GM21381 (cell line): ENCODE measurements around the gene AMER3.

Experiments
- ATAC-seq: cut with Tn5 transposase; IDR thresholded peaks from one replicate; pipeline ENCODE4 v1.9.1; 2021; ENCODE audit warnings: mild to moderate bottlenecking, moderate library complexity; ENCODE audit not compliant: unreplicated experiment

AMER3 gene

DNA sequence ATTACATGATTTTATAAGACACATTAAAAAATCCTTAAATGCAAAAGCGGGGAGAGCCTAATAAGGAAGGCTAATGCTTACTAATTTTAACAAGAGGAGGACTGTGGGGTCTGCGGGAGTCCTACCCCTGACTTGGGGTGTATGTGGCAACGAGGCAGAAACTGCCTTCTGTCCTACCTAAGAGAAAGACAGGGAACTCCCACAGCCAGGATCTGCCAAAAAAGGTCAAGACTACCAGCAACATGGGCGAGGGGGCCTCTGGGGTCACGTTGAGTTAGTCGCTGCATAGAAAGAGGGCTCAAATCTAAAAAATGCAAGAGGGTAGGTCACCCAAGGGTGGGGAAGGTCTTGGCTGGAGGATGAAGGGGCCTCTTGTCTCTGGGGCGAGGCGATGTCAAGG, 529 bp upstream of the AMER3 start:
- ATAC-seq = no peak

DNA sequence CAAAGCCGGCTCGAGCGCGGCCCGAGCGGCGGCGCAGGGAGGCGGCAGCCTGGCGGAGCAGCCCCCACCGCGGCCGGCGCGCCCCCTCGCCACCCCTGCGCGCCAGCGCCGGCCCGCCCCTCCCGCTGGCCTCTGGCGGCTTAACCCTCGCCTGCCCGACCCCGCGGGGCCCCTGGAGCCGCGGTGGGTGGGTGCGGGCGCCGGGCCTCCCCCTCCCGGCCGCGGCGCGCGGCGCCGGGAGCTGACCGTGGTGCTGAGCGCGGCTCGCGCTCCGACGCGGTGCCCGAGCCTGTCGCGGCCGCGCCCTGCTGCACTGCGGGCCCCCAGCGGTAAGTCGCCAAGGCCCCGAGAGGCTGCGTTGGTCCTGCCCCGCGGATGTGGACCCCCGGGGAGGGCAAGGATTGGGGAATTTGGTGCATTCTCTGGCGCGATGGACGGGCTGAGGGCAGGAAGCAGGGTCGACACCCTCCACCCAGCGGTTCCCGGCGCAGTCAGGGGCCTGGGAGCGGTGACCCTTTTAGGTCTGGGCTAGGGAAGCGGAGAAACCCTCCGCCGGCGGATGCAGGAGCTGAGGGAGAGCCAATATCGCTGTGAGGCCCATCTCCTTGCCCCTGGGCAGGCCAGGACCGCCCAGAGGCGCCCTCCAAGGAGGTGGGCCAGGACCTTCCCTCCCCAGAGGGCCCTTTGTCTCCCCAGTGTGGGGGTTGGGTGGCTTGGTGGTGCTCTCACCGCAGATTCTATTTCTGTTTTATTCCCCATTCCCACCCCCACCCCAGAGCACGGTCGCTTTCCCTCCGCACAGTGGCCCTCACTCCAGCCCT, 923 bp downstream of the AMER3 start:
- ATAC-seq = no peak

DNA sequence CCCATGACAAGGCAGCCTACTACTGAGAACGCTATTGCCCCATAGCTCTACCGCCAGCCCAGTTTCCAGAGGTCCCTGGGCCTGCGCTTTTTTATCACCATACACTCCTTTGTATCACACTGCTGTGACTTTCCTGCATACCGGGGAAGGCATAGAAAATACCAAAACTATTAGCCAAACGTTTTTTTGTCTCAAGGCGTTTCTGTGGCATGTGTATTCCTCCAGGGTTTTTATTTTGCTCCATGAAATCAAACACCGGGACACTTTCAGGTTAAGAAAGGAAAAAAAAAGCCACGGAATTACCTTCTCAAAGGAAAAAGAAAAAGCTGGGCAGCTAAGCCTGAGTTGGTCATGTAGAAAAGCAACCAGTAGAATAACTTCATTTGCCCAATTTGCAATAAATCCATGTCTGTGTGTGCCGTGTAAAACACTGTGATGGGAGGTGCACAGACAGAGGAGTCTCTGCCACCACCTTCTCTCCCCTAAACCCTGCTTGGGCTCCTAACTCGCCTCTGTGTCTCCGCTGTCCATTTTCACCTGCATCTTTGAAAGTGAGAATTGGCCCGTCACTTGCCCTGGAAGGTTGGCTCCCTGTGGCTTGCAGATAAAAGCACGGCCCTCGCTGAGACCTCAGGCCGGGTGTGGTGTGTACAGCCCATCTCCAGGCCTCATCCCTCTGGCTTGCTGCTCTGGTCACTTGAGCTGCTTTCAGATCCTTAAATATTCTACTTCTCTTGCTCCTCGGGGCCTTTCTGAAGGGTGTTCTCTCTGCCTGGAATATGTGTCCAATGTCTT, 1.7 kb downstream of the AMER3 start:
- ATAC-seq = no peak

DNA sequence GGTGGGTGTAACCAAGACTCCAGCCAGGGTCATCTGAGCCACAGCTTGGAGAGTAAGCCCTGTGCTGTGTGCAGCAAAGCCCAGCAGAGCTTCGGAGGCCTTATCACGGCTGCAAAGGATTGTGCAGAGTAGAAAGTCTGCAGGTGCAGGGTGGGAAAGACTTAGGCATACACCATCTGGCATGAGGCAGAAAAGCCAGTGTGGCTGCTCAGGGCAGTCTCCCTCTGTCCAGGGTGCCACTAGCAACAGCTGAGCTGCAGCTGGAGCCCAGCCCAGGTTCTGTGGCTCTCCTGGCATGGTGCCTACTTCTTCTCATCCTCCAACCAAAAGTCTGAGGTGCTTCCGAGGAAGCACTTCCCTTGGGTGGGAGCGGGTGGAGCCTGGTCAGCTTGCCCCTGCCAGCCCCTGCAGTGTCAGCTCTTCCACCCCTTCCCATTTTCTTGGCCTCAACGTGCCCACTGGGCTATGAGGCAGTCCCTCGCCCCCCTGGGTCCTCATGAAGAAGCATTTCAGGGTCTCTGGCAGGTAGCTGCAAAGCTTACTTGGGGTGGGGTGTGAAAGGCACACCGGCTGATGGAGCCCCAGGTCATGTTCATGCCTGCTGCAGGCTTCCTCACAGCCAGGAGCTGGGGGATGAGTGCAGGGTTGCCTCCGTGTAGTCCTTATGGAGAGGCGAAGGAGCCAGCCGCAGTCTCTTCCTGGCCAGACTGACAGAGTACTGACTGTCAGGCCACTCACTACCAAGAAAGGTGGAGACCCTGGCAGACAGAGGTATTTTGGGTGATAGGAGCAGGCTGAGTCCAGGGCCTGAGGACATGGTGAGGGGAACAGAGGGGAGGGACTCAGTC, 4.8 kb downstream of the AMER3 start:
- no peak for ATAC-seq

- ATAC-seq = no peak
Observed at GRCh38 chr2:130760754-130761751, 5.7 kb downstream of the AMER3 start.

DNA sequence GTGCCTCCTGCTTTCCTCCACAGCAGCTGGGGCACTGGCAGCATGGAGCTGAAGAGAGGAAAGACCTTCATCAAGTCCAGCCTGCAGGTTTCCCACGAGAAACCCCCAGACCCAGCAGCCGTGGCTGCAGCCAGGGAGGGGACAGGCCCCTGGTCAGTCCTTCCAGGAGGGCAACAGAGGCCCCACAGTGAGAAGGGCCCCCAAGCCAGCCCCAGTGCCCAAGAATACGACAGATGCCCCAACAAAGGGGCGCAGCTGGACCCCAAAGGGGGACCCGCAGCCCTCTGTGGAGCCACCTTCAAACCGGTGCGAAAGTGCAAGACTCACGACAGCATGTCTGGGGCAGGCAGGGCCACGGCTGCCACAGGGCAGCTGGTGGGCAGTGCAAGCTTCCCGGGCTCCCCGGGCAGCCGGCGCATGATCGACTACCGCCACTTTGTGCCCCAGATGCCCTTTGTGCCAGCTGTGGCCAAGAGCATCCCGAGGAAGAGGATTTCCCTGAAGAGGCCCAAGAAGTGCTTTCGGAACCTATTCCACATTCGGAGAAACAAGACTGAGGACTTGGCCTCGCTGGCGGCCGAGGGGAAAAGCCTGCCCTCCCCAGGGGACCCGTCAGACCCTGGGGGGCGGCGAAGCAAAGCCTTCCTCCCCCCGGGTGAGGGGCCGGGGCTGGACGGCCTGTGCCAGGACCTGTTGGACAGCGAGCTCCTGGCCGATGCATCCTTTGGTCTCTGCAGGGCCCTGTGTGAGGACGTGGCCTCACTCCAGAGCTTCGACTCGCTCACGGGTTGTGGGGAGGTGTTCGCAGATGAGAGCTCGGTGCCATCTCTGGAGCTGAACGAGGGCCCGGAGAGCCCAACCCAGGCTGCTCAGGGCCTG, 6.9 kb downstream of the AMER3 start:
- no peak for ATAC-seq

GRCh38 chr2:130762910-130763385, 7.6 kb downstream of the AMER3 start:
- ATAC-seq = no peak

DNA sequence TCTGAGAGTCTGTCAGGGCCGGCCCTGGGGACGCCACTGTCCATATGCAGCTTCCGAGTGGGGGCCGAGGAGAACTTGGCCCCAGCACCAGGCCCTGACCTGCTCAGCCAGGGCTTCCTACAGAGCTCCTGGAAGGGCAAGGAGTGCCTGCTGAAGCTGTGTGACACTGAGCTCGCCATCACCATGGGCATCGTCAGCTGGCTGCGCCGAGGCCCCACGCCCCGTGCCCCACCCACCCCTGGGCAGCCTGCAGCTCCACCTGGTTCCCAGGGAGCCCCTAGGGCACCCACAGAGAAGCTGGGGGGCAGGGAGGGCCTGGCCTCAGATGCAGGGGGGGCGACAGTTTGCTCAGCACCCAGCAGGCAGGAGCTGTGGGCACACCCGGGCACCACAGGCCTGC, 8.1 kb downstream of the AMER3 start:
- no peak for ATAC-seq

- ATAC-seq = no peak
Observed at GRCh38 chr2:130764035-130764820, 8.9 kb downstream of the AMER3 start.

DNA sequence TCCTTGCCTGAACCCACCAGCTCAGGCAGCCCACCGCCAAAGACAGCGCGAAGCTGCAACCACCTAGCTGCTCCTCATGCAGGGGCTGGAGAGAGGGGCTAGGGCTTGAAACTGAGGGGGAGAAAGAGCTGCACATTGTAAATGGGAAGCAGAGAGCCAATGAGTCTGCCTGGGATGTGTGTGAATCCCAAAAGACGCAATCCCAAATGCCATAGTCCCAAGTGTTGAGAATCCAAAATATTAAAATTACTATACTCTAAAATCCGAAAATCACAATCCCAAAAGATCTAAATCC, 9.4 kb downstream of the AMER3 start:
- no peak for ATAC-seq

DNA sequence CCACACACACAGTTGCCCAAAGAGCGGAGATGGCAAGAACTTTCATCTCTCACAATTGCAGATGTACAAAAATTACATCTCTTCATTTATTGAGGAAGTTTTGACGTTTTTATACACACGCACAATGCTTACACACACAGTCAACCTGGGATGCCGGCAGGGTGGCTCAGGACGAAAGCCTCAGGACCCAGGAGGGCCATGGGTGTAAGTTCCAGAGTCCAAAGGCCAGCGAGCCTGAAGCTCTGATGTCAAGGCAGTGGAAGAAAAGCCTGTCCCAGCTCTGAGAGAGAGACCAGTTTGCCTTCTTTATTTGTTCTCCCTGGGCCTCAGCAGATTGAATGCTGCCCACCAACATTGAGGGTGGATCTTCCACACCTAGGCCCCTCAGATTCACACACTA, 10.1 kb downstream of the AMER3 start:
- no peak for ATAC-seq

- ATAC-seq = no peak
Observed at GRCh38 chr2:130766037-130766436, 10.7 kb downstream of the AMER3 start.

- ATAC-seq = no peak
Observed at GRCh38 chr2:130766711-130767407, 11.5 kb downstream of the AMER3 start.

DNA sequence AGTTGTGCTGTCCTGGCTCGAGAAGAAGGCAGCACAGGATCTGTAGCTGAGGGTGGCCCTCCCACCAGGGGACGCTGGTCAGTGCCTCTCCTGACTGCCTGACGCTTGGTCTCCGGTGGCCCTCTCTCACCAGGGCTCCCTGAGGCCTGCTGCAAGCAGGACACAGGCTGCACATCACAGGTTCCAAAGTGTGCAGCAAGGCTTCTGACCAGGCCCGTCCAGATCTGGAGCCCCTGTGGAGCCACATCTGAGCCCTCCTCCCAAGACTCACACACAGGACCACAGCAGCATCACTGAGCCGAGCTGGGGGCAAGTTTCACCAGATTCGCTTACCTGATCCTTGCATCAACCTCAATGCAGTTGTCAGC, 12.1 kb downstream of the AMER3 start:
- ATAC-seq = no peak

DNA sequence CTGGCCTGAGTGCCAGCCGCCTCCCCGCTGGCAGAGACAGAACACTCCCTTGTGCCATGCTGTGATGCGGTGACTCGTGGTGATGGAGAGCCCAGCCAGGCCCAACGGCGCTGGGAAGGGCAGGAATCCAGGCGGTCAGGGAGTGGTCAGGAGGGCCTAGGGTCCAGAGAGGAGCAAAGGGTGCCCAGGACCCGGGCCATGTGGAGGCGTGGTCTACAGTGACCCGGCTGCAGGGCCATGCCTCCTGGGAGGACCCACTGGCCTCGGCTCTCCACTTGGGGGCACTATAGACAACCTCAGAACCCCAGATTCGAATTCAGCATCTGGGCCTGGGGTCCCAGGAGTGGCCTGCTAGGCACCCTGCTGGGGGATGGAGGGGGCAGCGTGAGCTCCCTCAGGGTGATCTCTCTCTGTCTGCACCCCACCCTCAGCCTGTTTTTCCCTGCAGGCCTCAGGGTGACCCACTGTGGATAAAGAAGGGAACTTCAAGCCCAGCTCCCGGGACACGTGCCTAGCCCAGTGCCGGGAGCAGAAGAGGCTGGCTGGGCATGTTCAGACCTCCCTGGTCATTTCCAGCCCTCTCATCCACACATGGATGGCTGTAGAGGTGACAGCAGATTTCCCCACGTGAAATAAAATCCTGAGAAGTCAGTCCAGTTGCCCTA, 13.0 kb downstream of the AMER3 start:
- no peak for ATAC-seq

- ATAC-seq = no peak
Observed at GRCh38 chr2:130769343-130769907, 14.1 kb downstream of the AMER3 start.

- ATAC-seq = no peak
Observed at GRCh38 chr2:130776550-130776949, 21.2 kb downstream of the AMER3 start.
